SK-N-SH treated with all-trans-retinoic acid at 6 μM for 48 hours (cell line): Measurements from ENCODE around the gene IFI27L1.

ENCODE experiments used
- ARNTL ChIP-seq: fragments of 450-650 bp; formaldehyde crosslinking; IDR thresholded peaks from 2 replicates; pipeline ENCODE4 v1.5.0; 2020; ENCODE audit warnings: low read depth, mild to moderate bottlenecking, moderate library complexity, borderline replicate concordance
- BACH2 ChIP-seq: fragments of 250-450 bp; sonication (Bioruptor Pico); IDR thresholded peaks from 2 replicates; pipeline ENCODE4 v1.9.0; 2021; ENCODE audit warnings: mild to moderate bottlenecking, borderline replicate concordance
- CSDC2 ChIP-seq: fragments of 250-450 bp; sonication (Bioruptor Pico); IDR thresholded peaks from 2 replicates; pipeline ENCODE4 v1.5.0; 2020; ENCODE audit warnings: mild to moderate bottlenecking, moderate library complexity
- ESRRG ChIP-seq: fragments of 250-450 bp; sonication (Bioruptor Pico); IDR thresholded peaks from 2 replicates; pipeline ENCODE4 v1.6.1; 2021; ENCODE audit warnings: mild to moderate bottlenecking
- GLIS3 ChIP-seq: fragments of 250-450 bp; sonication (Bioruptor Pico); IDR thresholded peaks from 2 replicates; pipeline ENCODE4 v1.5.0; 2020; ENCODE audit warnings: mild to moderate bottlenecking, moderate library complexity
- OSR1 ChIP-seq: fragments of 250-450 bp; sonication (Bioruptor Pico); IDR thresholded peaks from 2 replicates; pipeline ENCODE4 v1.8.0; 2022; ENCODE audit warnings: moderate library complexity, mild to moderate bottlenecking, inconsistent platforms
- PPARA ChIP-seq: fragments of 250-450 bp; sonication (Bioruptor Pico); IDR thresholded peaks from 2 replicates; pipeline ENCODE4 v1.5.0; 2020; ENCODE audit warnings: mild to moderate bottlenecking, borderline replicate concordance
- ZC3H10 ChIP-seq: fragments of 250-450 bp; sonication (Bioruptor Pico); IDR thresholded peaks from 2 replicates; pipeline ENCODE4 v1.5.1; 2021; ENCODE audit warnings: mild to moderate bottlenecking, moderate library complexity
- ZFP3 ChIP-seq: fragments of 250-450 bp; sonication (Bioruptor Pico); IDR thresholded peaks from 2 replicates; pipeline ENCODE4 v1.5.0; 2020; ENCODE audit warnings: mild to moderate bottlenecking, moderate library complexity
- ZFP30 ChIP-seq: fragments of 450-650 bp; formaldehyde crosslinking; IDR thresholded peaks from 2 replicates; pipeline ENCODE4 v1.5.0; 2022; ENCODE audit warnings: mild to moderate bottlenecking, moderate library complexity
- ZNF70 ChIP-seq: fragments of 450-650 bp; formaldehyde crosslinking; IDR thresholded peaks from 2 replicates; pipeline ENCODE4 v1.5.0; 2020; ENCODE audit warnings: mild to moderate bottlenecking, moderate library complexity
- TF ChIP-seq, protein P1 (sequence below): fragments of 250-450 bp; sonication (Bioruptor Pico); IDR thresholded peaks from 2 replicates; pipeline ENCODE4 v1.8.0; 2020; ENCODE audit warnings: mild to moderate bottlenecking, moderate library complexity, borderline replicate concordance
- TF ChIP-seq, protein P2 (sequence below): fragments of 250-450 bp; sonication (Bioruptor Pico); IDR thresholded peaks from 2 replicates; pipeline ENCODE4 v1.5.0; 2020; ENCODE audit warnings: mild to moderate bottlenecking, moderate library complexity
- TF ChIP-seq, protein P3 (sequence below): fragments of 250-450 bp; sonication (Bioruptor Pico); IDR thresholded peaks from 2 replicates; pipeline ENCODE4 v1.8.0; 2021; ENCODE audit warnings: low read depth, mild to moderate bottlenecking, moderate library complexity, borderline replicate concordance

DNA sequence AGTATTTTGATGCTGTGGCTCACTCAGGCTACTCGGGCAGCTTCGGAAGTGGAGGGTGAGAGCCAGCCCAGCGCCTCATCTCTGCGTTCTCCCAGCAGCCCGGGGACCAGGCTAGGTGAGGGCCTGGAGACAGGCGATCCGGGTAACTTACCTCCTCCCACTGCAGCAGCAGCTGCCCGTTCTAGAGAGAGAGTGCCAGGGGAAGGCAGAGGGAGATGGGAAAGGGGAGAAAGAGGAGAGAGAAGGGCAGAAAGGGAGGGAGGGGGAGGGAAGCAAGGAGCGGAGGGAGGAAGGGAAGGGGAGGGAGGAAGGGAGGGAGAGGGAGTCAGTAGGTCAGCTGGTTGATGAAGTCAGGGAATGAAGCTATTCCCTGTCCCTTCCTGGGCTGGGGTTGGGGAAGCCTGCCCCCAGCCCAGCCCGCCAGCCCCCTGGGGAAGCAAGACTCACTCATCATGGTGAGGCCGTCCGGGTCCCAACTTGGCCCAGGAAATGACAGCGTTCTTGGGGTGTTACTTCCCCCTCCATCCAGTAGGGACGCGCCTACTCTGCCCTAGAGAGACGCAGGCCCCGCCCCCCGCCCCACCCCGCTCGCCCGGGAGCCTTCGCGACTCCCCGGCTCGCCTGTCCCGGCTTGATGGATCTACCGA lies 48.1 kb downstream of the IFI27L1 start, which contains the start of gene IFI27L2:
- TF ChIP-seq, protein P1, sequence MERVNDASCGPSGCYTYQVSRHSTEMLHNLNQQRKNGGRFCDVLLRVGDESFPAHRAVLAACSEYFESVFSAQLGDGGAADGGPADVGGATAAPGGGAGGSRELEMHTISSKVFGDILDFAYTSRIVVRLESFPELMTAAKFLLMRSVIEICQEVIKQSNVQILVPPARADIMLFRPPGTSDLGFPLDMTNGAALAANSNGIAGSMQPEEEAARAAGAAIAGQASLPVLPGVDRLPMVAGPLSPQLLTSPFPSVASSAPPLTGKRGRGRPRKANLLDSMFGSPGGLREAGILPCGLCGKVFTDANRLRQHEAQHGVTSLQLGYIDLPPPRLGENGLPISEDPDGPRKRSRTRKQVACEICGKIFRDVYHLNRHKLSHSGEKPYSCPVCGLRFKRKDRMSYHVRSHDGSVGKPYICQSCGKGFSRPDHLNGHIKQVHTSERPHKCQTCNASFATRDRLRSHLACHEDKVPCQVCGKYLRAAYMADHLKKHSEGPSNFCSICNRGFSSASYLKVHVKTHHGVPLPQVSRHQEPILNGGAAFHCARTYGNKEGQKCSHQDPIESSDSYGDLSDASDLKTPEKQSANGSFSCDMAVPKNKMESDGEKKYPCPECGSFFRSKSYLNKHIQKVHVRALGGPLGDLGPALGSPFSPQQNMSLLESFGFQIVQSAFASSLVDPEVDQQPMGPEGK (CRISPR knock-in tag) = no peak
- no peak for TF ChIP-seq ZFP30 (CRISPR knock-in tag)
- no peak for TF ChIP-seq BACH2 (CRISPR knock-in tag)
- TF ChIP-seq GLIS3 (CRISPR knock-in tag) = no peak
- no peak for TF ChIP-seq ZFP3
- TF ChIP-seq PPARA (CRISPR knock-in tag) = no peak
- TF ChIP-seq OSR1 (CRISPR knock-in tag) = no peak
- no peak for TF ChIP-seq ZNF70 (CRISPR knock-in tag)
- TF ChIP-seq, protein P2, sequence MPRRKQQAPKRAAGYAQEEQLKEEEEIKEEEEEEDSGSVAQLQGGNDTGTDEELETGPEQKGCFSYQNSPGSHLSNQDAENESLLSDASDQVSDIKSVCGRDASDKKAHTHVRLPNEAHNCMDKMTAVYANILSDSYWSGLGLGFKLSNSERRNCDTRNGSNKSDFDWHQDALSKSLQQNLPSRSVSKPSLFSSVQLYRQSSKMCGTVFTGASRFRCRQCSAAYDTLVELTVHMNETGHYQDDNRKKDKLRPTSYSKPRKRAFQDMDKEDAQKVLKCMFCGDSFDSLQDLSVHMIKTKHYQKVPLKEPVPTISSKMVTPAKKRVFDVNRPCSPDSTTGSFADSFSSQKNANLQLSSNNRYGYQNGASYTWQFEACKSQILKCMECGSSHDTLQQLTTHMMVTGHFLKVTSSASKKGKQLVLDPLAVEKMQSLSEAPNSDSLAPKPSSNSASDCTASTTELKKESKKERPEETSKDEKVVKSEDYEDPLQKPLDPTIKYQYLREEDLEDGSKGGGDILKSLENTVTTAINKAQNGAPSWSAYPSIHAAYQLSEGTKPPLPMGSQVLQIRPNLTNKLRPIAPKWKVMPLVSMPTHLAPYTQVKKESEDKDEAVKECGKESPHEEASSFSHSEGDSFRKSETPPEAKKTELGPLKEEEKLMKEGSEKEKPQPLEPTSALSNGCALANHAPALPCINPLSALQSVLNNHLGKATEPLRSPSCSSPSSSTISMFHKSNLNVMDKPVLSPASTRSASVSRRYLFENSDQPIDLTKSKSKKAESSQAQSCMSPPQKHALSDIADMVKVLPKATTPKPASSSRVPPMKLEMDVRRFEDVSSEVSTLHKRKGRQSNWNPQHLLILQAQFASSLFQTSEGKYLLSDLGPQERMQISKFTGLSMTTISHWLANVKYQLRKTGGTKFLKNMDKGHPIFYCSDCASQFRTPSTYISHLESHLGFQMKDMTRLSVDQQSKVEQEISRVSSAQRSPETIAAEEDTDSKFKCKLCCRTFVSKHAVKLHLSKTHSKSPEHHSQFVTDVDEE = no peak
- TF ChIP-seq CSDC2 (CRISPR knock-in tag) = no peak
- TF ChIP-seq, protein P3, sequence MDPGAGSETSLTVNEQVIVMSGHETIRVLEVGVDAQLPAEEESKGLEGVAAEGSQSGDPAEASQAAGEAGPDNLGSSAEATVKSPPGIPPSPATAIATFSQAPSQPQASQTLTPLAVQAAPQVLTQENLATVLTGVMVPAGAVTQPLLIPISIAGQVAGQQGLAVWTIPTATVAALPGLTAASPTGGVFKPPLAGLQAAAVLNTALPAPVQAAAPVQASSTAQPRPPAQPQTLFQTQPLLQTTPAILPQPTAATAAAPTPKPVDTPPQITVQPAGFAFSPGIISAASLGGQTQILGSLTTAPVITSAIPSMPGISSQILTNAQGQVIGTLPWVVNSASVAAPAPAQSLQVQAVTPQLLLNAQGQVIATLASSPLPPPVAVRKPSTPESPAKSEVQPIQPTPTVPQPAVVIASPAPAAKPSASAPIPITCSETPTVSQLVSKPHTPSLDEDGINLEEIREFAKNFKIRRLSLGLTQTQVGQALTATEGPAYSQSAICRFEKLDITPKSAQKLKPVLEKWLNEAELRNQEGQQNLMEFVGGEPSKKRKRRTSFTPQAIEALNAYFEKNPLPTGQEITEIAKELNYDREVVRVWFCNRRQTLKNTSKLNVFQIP (CRISPR knock-in tag) = no peak
- no peak for TF ChIP-seq ARNTL (CRISPR knock-in tag)
- no peak for TF ChIP-seq ESRRG (CRISPR knock-in tag)
- TF ChIP-seq ZC3H10 (CRISPR knock-in tag) = no peak
